Lower leg skin (tissue), 3 donors: ENCODE data around the gene PCYT2.

Source experiments
- CTCF ChIP-seq, 3 donors: fragments of 450-650 bp; IDR thresholded peaks; one replicate each; pipeline ENCODE4 v1.5.1; 2016; ENCODE audit warnings: antibody characterized with exemption in 3 of 3, mild to moderate bottlenecking in 3 of 3, moderate library complexity in 2 of 3
- POLR2A ChIP-seq, 2 donors: fragments of 450-650 bp; IDR thresholded peaks; one replicate each; pipeline ENCODE4 v1.6.1; 2016 to 2017; ENCODE audit warnings: antibody characterized with exemption in 2 of 2, mild to moderate bottlenecking in 1 of 2, moderate library complexity in 1 of 2

GRCh38 chr17:81931557-81932332 lies 20.5 kb upstream of the PCYT2 start:
- TF ChIP-seq POLR2A (IDR thresholded peaks at IDR 0.05) (no peak), CTCF (IDR thresholded peaks at IDR 0.05) (no peak)
